GM18867 (cell line): ENCODE measurements around the gene CPOX.
A peak's percentile ranks its signal among the peaks of the same experiment; 100 is the strongest.
"Not testable (repeated sequence)": the region's sequence is repeated elsewhere in the genome, so short reads cannot be mapped to it uniquely, and the experiment has no call there.

Experiments
- ATAC-seq: cut with Tn5 transposase; IDR thresholded peaks from one replicate; pipeline ENCODE4 v1.9.1; 2021; ENCODE audit warnings: mild to moderate bottlenecking, moderate library complexity; ENCODE audit not compliant: unreplicated experiment

The CPOX gene

DNA sequence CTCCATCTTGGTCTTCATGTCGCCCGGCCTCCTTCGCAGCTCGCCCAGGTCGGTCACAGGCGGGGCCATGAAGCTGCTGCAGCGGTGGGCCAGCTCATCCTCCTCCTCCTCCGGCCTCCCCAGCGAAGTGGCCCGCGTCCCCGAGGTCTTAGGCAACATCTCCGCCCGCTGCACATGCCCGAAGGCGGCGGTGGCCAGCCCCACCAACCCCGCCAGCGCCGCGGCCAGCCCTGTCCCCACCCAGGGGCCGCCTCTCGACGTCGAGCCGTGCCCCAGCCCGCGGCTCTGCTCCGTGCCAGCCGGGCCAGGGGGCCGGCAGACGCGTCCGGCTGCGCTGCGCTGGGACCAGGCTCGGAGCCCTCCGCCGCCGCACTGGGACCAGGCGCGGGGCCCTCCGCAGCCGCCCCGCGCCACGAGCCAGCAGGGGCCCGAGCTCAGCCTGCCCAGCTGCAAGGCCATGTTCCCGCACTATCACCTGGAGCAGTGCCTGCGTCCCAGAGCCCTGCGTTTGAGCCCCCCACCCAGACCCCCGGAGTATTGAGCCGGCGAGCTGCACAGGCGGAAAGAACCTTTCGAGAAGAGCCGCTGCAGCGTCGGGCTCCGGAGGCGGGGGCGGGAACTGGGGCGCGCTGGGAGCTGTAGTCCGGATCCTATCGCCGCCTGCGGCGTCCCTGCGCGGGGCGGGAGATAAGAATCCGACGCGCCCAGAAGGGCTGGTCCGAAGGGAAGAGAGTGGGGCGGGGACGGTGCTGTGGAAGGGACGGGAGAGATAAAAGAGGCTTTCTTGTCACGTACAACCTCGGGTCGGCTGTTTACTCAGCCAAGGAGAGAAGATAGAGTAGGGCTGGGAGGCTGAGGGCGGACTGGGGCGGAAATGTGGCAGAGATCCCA lies at the start of gene CPOX:
Gene CPOX, minus strand, starts transcription at position 566 of the 891 bp plus-strand sequence. Its CDS starts 107 bp downstream, at position 459.
- ATAC-seq: peak; percentile 93

DNA sequence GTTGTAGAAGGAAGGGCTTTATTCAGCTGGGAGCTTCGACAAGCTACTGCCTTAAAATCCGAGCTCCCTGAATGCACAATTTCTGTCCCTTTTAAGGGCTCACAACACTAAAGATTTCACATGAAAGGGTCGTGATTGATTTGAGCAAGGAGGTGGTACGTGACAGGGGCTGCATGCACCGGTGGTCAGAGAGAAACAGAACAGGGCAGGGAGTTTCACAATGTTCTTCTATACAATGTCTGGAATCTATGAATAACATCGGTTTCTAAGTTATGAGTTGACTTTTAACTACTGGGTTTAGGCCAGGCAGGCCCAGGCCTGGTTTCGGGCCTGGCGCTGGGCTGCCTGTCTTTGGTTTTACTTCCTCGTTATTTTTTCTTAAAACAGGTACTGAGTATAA lies 49.4 kb upstream of the CPOX start:
- ATAC-seq: not testable (repeated sequence)

DNA sequence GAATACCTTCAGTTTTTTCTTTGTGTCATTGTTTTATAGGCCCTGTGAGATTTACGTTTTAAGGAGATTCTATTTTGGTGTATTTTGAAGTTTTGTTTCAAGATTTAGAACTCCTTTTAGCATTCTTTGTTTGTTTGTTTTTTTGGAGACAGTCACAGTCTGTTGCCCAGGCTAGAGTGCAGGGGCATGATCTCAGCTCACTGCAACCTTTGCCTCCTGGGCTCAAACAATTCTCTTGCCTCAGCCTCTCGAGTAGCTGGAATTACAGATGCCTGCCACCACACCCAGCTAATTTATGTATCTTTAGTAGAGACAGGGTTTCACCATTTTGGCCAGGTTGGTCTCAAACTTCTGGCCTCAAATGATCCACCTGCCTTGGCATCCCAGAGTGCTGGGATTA lies 48.3 kb upstream of the CPOX start:
- ATAC-seq: not testable (repeated sequence)

DNA sequence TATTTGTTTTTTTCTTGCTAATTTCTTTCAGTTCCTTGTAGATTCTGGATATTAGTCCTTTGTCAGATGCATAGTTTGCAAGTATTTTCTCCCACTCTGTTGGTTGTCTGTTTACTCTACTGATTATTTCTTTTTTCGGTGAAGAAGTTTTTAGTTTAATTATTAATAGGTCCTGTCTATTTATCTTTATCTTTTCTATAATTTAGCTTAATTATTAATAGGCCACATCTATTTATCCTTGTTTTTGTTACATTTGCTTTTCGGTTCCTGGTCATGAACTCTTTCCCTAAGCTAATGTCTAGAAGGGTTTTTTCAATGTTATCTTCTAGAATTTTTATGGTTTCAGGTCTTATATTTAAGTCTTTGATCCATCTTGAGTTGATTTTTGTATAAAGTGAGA lies 45.1 kb upstream of the CPOX start:
- not testable (repeated sequence) for ATAC-seq

GRCh38 chr3:98630416-98630815 lies 37.0 kb upstream of the CPOX start:
- ATAC-seq: no peak

- peak; percentile 55 for ATAC-seq
Measured at GRCh38 chr3:98628317-98628716, 34.9 kb upstream of the CPOX start.

DNA sequence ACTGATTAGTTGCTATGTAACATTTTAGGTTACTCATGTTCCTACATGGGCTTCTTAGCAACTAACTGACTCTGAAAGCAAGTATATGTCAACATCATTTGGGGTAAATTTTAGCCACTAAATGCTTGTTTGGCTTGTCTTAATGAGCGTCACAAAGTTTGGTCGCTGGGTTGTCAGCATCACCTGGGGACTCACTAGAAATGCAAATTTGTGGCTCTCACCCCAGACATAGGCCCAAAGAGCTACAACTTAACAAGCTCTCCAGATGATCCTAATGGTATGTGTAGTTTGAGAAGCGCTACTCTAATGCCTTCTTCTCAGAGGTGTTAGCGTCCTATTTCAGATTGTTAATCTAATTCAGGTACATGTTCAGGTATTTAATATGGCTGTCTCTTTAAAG lies 32.7 kb upstream of the CPOX start:
- ATAC-seq: peak; percentile 71

- ATAC-seq: no peak
Measured at GRCh38 chr3:98623572-98624280, 30.3 kb upstream of the CPOX start.

- ATAC-seq: no peak
Measured at GRCh38 chr3:98617841-98618240, 24.4 kb upstream of the CPOX start.

DNA sequence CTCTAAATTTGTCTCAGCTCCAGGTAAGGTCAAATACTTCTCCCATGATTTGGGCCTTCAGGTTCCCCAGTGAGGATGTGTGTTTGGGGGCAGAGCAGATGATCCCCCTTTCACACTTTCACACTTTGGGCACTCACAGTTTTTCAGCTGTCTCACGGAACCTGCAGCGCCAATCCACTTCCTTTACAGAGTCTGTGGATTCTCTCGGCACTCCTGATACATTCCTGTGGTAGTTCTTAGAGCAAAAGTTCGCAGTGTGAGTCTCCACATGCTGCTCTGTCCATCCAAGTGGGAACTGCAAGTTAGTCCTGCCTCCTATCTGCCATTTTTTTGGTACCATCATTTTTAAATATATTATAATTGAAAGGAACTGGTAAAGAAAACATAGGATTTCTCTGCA lies 20.2 kb upstream of the CPOX start:
- ATAC-seq: no peak

DNA sequence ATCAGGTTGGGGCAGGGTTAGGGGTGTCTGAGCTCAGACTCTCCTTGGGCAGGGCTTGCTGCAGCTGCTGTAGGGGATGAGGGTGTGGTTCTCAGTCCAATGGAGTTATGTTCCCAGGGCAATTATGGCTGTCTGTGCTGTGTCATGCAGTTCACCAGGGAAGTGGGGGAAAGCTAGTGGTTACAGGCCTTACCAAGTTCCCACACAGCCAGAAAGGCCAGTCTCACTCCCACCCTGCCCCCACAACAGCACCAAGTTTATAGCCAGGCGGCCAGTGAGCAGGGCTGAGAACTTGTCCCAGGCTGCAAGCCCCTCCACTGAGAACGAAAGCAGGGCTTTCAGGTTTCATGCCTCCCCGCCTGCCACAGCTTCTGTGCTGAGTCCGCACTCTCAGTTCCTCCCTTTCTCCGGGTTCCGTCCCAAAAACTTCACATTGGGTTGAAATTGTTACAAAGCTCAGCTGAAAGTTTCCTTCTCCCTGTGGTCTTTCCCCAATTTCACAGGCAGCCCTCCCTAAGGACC lies 19.6 kb upstream of the CPOX start:
- ATAC-seq: peak; percentile 91

- ATAC-seq: peak; percentile 52
Measured at GRCh38 chr3:98612587-98612986, 19.2 kb upstream of the CPOX start.

- no peak for ATAC-seq
Measured at GRCh38 chr3:98608029-98608428, 14.6 kb upstream of the CPOX start.

GRCh38 chr3:98603580-98603979 lies 10.2 kb upstream of the CPOX start:
- ATAC-seq: no peak

GRCh38 chr3:98602078-98602678 lies 8.8 kb upstream of the CPOX start:
- ATAC-seq: peak; percentile 70

DNA sequence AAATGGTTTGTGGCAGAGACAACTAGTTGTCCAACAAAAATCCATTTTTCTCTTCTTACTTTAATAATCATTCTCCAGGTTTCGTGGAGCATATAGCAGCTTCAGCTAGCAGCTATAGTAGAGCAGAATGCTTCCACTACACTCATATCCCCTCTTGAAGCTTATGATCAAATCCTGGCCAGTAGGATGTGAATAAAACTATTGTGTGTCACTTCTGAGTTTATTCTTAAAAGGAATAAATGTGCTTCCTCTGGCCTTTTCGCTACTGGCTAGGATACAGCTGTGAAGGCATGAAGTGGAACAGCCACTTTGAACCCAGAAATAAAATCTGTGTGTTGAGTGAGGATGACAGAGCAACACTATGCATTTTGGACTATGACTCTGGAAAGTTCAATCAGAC lies 7.8 kb upstream of the CPOX start:
- no peak for ATAC-seq

GRCh38 chr3:98600412-98601095 lies 7.1 kb upstream of the CPOX start:
- ATAC-seq: peak; percentile 58

- ATAC-seq: no peak
Measured at GRCh38 chr3:98599647-98600411, 6.4 kb upstream of the CPOX start.

DNA sequence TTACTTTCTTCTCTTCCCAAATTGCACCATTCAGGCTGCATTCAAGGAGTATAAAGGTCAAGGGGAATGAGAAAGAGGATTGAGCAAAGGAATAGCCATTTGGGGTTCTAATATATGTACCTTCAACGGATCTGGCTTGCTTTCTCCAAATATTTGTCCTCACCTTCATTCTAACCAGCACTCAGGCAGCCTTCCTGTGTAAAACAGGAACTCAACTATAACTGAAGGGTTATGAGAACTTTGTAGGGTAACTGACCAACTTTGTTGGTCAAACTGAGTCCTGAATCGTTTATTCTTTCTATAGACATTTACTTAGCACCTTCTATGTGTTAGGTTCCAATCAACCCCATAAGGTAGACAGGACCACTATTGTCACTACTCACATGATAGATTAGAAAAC lies 5.1 kb upstream of the CPOX start:
- ATAC-seq: no peak
